Upper lobe of left lung (tissue), 4 donors: ENCODE results near the gene EGFR.

Source experiments
- EP300 ChIP-seq, 4 donors: sonication (generic); formaldehyde crosslinking; IDR thresholded peaks; one replicate each; pipeline ENCODE4 v1.5.1; 2017; ENCODE audit warnings: antibody characterized with exemption in 4 of 4, control low read depth in 2 of 4
- POLR2A ChIP-seq, 4 donors: fragments of 450-650 bp; IDR thresholded peaks; one replicate each; pipeline ENCODE4 v1.5.1; 2016 to 2017; ENCODE audit warnings: antibody characterized with exemption in 4 of 4, mild to moderate bottlenecking in 2 of 4
- POLR2AphosphoS5 ChIP-seq, 2 donors: sonication (generic); formaldehyde crosslinking; IDR thresholded peaks; one replicate each; pipeline ENCODE4 v1.5.1; 2017; ENCODE audit warnings: antibody characterized with exemption in 2 of 2
- TF ChIP-seq, protein P1 (sequence below), 6 experiments: fragments of 450-650 bp in 4 of 6; fragments of 200-600 bp in 2 of 6; sonication (generic) in 2 of 6; IDR thresholded peaks; one replicate each; pipeline ENCODE4 v1.5.1; 2016 to 2019; ENCODE audit warnings: antibody characterized with exemption in 6 of 6

DNA sequence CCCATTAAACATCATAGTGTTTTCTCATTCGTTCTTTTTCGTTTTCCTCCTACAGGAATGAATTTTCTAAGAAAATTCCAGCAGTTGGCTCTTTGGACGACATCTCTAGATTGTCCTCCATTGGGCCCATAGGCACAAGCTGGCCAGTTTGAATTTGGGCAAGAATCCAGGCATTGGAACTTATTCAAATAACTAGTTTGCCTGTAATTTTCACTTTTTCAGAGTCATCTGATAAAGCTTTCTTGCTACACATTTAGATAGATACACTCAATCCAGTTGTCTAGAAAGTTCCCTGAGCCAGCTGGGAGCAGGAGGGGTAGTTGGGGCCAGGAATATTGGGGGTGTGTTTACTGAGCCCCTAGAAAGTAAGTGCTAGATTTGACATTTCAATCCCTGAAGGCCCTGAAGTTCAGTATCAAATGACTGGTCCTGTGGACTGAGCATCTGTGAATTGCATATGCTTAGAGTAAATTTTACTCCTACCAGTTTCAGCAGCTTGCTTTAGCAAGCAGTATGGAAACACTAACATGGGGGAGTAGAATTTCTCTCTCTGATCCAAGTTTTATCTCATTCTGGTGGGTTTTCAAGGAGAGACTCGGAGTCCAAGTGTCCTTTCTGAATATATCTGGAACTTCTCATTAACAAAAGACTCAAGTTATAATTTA, 5.2 kb downstream of the EGFR start:
- TF ChIP-seq, protein P1, sequence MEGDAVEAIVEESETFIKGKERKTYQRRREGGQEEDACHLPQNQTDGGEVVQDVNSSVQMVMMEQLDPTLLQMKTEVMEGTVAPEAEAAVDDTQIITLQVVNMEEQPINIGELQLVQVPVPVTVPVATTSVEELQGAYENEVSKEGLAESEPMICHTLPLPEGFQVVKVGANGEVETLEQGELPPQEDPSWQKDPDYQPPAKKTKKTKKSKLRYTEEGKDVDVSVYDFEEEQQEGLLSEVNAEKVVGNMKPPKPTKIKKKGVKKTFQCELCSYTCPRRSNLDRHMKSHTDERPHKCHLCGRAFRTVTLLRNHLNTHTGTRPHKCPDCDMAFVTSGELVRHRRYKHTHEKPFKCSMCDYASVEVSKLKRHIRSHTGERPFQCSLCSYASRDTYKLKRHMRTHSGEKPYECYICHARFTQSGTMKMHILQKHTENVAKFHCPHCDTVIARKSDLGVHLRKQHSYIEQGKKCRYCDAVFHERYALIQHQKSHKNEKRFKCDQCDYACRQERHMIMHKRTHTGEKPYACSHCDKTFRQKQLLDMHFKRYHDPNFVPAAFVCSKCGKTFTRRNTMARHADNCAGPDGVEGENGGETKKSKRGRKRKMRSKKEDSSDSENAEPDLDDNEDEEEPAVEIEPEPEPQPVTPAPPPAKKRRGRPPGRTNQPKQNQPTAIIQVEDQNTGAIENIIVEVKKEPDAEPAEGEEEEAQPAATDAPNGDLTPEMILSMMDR (IDR thresholded peaks at IDR 0.05): no peak
- TF ChIP-seq POLR2AphosphoS5 (IDR thresholded peaks at IDR 0.05) (no peak), POLR2A (IDR thresholded peaks at IDR 0.05) (no peak), EP300 (IDR thresholded peaks at IDR 0.05) (no peak)
